ENCODE data around the gene VCL.
A peak's percentile ranks its signal among the peaks of the same experiment; 100 is the strongest.

The VCL gene

GRCh38 chr10:74076961-74077360 is 79.0 kb downstream of the VCL start:
- DNase-seq (ENCODE audit: low read depth in 2 of 2) = no peak

GRCh38 chr10:74077416-74077815 is 79.5 kb downstream of the VCL start:
- no peak for DNase-seq (ENCODE audit: low read depth in 2 of 2)

- peak; percentile 9 to 24 for DNase-seq (ENCODE audit: low read depth in 2 of 2)
Observed at GRCh38 chr10:74078037-74078436, 80.1 kb downstream of the VCL start.

GRCh38 chr10:74079028-74079935 is 81.4 kb downstream of the VCL start:
- no peak for DNase-seq (ENCODE audit: low read depth in 2 of 2)

GRCh38 chr10:74079936-74080590 is 82.1 kb downstream of the VCL start:
- DNase-seq (ENCODE audit: low read depth in 2 of 2) = no peak

- DNase-seq (ENCODE audit: low read depth in 2 of 2) = peak; percentile 3 to 12
Observed at GRCh38 chr10:74081192-74081803, 83.4 kb downstream of the VCL start.

- DNase-seq (ENCODE audit: low read depth in 2 of 2) = no peak
Observed at GRCh38 chr10:74081941-74082718, 84.2 kb downstream of the VCL start.

GRCh38 chr10:74083304-74083703 is 85.4 kb downstream of the VCL start:
- DNase-seq (ENCODE audit: low read depth in 2 of 2) = no peak

GRCh38 chr10:74084955-74085354 is 87.0 kb downstream of the VCL start:
- DNase-seq (ENCODE audit: low read depth in 2 of 2) = no peak

- DNase-seq (ENCODE audit: low read depth in 2 of 2) = no peak
Observed at GRCh38 chr10:74086317-74086716, 88.4 kb downstream of the VCL start.

GRCh38 chr10:74088722-74089121 is 90.8 kb downstream of the VCL start:
- no peak for DNase-seq (ENCODE audit: low read depth in 2 of 2)

- no peak for DNase-seq (ENCODE audit: low read depth in 2 of 2)
Observed at GRCh38 chr10:74092372-74092771, 94.5 kb downstream of the VCL start.

- DNase-seq (ENCODE audit: low read depth in 2 of 2) = no peak
Observed at GRCh38 chr10:74093530-74094164, 95.7 kb downstream of the VCL start.

GRCh38 chr10:74094231-74094630 is 96.3 kb downstream of the VCL start:
- DNase-seq (ENCODE audit: low read depth in 2 of 2) = no peak

GRCh38 chr10:74096777-74097176 is 98.9 kb downstream of the VCL start:
- DNase-seq (ENCODE audit: low read depth in 2 of 2) = no peak

GRCh38 chr10:74097776-74098175 is 99.9 kb downstream of the VCL start:
- DNase-seq (ENCODE audit: low read depth in 2 of 2) = no peak

- DNase-seq (ENCODE audit: low read depth in 2 of 2) = no peak
Observed at GRCh38 chr10:74099420-74099819, 101.5 kb downstream of the VCL start.

- no peak for DNase-seq (ENCODE audit: low read depth in 2 of 2)
Observed at GRCh38 chr10:74099836-74100235, 101.9 kb downstream of the VCL start.

- no peak for DNase-seq (ENCODE audit: low read depth in 2 of 2)
Observed at GRCh38 chr10:74103560-74104258, 105.8 kb downstream of the VCL start.

GRCh38 chr10:74104480-74104879 is 106.6 kb downstream of the VCL start:
- no peak for DNase-seq (ENCODE audit: low read depth in 2 of 2)

- no peak for DNase-seq (ENCODE audit: low read depth in 2 of 2)
Observed at GRCh38 chr10:74104996-74105395, 107.1 kb downstream of the VCL start.

Measured in activated CD8-positive, alpha-beta memory T cell treated with anti-CD3 and anti-CD28 coated beads for 4 hours (primary cell).